GM12891 (cell line): ENCODE measurements around the gene PSMD1.

Experiments
- PAX5 ChIP-seq: IDR thresholded peaks from 2 replicates; pipeline ENCODE4 v1.6.1; 2011; ENCODE audit warnings: low read length, moderate library complexity, mild to moderate bottlenecking; ENCODE audit not compliant: insufficient read depth, severe bottlenecking
- POLR2A ChIP-seq: IDR thresholded peaks from 2 replicates; pipeline ENCODE4 v1.6.1; 2011; ENCODE audit warnings: low read depth, low read length, control low read depth
- POLR2AphosphoS5 ChIP-seq: IDR thresholded peaks from 2 replicates; pipeline ENCODE4 v1.6.1; 2011; ENCODE audit warnings: low read depth, low read length, control low read depth
- POU2F2 ChIP-seq: IDR thresholded peaks from 2 replicates; pipeline ENCODE4 v1.6.1; 2011; ENCODE audit warnings: low read depth, mild to moderate bottlenecking, control low read depth, low read length, moderate library complexity
- TAF1 ChIP-seq: IDR thresholded peaks from 2 replicates; pipeline ENCODE4 v1.6.1; 2011; ENCODE audit warnings: low read depth, low read length, control low read depth

DNA sequence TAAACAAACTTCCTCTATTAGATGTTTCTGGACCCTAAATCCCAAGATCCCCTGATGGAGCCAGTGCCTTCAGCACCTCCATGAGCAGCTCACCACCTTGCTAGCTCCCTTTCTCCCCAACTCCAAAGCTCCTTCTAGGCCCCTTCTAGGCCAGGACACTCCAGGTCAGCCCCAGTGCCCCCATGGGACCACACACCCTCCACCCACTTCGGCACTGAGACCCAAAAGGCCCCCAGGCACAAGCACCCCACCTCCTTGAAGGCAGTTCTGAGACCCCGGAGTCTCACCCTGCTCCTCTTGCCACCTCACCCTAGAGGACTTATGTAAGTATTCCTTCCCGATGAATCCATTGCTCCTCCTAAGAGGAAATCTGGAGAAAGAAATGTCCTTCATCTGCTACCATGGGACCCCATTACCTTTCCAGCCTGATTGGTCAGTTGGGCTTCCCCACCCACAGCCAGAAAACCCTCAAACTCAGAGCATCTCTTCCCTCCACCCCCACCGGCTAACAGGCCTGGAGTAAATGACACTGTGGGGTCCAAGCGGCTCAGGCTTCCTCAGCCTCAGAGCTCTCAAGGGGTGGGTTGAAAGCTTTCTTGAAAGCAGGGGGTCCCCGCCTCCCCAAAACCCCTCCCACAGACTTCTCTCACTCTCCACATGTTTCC is 132.0 kb downstream of the PSMD1 start:
- TF ChIP-seq POLR2A (no peak), TAF1 (no peak), POLR2AphosphoS5 (no peak), PAX5 (no peak), POU2F2 (no peak)
